K562 (cell line): Measurements from ENCODE around the gene GSK3B. TPM values are rescaled to one million over a fixed set of nuclear protein-coding genes. Genes with fewer than 3 reads are reported as not detected.

ENCODE experiments used
- ATAC-seq: fragments of 200-7000 bp; cut with Tn5 transposase; 3 replicates; pipeline ENCODE4 v1.9.1; 2020; ENCODE audit warnings: moderate library complexity
- BruUV-seq: library from RNA; stranded (reverse); fragments of 400-500 nt; replicated peaks from 2 replicates; lab custom pipeline; 2021; lab: Mats Ljungman, UMichigan
- CTCF ChIA-PET: fragments of 300-600 bp; formaldehyde crosslinking; extraction: SDS; loops from one replicate; lab custom pipeline; 2021; ENCODE audit warnings: low intra/inter-chr PET ratio; lab: Yijun Ruan, JAX
- POLR2A ChIA-PET: fragments of 300-600, 350-650 bp; sonication (Branson Sonifier 250); formaldehyde crosslinking; extraction: SDS; loops from one replicate; lab custom pipeline; 2021; ENCODE audit warnings: antibody characterized with exemption, inconsistent platforms; lab: Yijun Ruan, JAX
- DNase-seq, 4 experiments: peaks; one replicate each; pipeline versions ENCODE4 v3.0.0 to v3.0.0-alpha.2; 2011 to 2018; ENCODE audit warnings: low spot score in 3 of 4, mixed read lengths in 3 of 4; ENCODE audit errors: extremely low read depth in 1 of 4
- FAIRE-seq: peaks from 2 replicates; lab custom pipeline; 2011; peaks lifted over from hg19 to GRCh38; lab: Jason Lieb, UNC
- H2AFZ ChIP-seq: 2 replicates; pipeline ENCODE4 v1.6.0; 2011; ENCODE audit warnings: low read depth, low read length, control low read depth, inconsistent platforms
- H3K27ac ChIP-seq: fragments of 200-600 bp; 3 replicates; pipeline ENCODE4 v1.8.0; 2011; ENCODE audit warnings: low read depth, mild to moderate bottlenecking, control low read depth, inconsistent platforms, low read length, moderate library complexity, mixed read lengths; ENCODE audit errors: extremely low read depth
- H3K27me3 ChIP-seq, 2 experiments: fragments of 300-600 bp in 1 of 2; 2 replicates in 1 of 2; 3 replicates in 1 of 2; pipeline versions ENCODE4 v1.6.0 to v1.8.0; 2011; ENCODE audit warnings: inconsistent platforms in 2 of 2, low read length in 2 of 2, mild to moderate bottlenecking in 1 of 2, mixed read lengths in 1 of 2, moderate library complexity in 1 of 2; ENCODE audit not compliant: control insufficient read depth in 2 of 2, insufficient read depth in 2 of 2
- H3K36me3 ChIP-seq: fragments of 300-600 bp; 3 replicates; pipeline ENCODE4 v1.8.0; 2011; ENCODE audit warnings: mild to moderate bottlenecking, low read length, inconsistent platforms; ENCODE audit not compliant: control insufficient read depth, insufficient read depth
- H3K4me1 ChIP-seq, 2 experiments: fragments of 200-600 bp in 1 of 2; replicated peaks in 1 of 2; 2 replicates in 1 of 2; 3 replicates in 1 of 2; pipeline versions ENCODE4 v1.5.1 to v1.8.0; 2011; ENCODE audit warnings: inconsistent platforms in 2 of 2, low read length in 2 of 2, mild to moderate bottlenecking in 1 of 2, mixed read lengths in 1 of 2, moderate library complexity in 1 of 2; ENCODE audit not compliant: control insufficient read depth in 2 of 2, insufficient read depth in 2 of 2
- H3K4me2 ChIP-seq: 2 replicates; pipeline ENCODE4 v1.6.1; 2011; ENCODE audit warnings: low read length, control low read depth, inconsistent platforms, mixed read lengths; ENCODE audit not compliant: insufficient read depth
- H3K4me3 ChIP-seq: fragments of 200-600 bp; sonication (generic), shearing (Covaris generic); 2 replicates; pipeline ENCODE4 v1.5.1; 2016; ENCODE audit warnings: control low read depth, inconsistent platforms
- H3K79me2 ChIP-seq: fragments of 200-600 bp; 3 replicates; pipeline ENCODE4 v1.8.0; 2011; ENCODE audit warnings: low read length, inconsistent platforms; ENCODE audit not compliant: control insufficient read depth, insufficient read depth
- H3K9ac ChIP-seq, 2 experiments: 2 replicates each; pipeline versions ENCODE4 v1.6.0 to v1.6.1; 2011; ENCODE audit warnings: low read depth in 2 of 2, low read length in 2 of 2, control low read depth in 1 of 2, inconsistent platforms in 1 of 2, mild to moderate bottlenecking in 1 of 2, mixed read lengths in 1 of 2; ENCODE audit not compliant: insufficient read depth in 1 of 2
- H3K9me1 ChIP-seq: one replicate; pipeline ENCODE4 v1.6.0; 2011; ENCODE audit warnings: inconsistent platforms, mild to moderate bottlenecking, low read length, moderate library complexity; ENCODE audit not compliant: control insufficient read depth, insufficient read depth
- H3K9me3 ChIP-seq: replicated peaks from 2 replicates; pipeline ENCODE4 v1.5.1; 2011; ENCODE audit warnings: low read depth, low read length, inconsistent platforms; ENCODE audit not compliant: control insufficient read depth, insufficient read depth
- H4K20me1 ChIP-seq: replicated peaks from 2 replicates; pipeline ENCODE4 v1.6.1; 2011; ENCODE audit warnings: low read length, inconsistent platforms, mixed read lengths; ENCODE audit not compliant: control insufficient read depth, insufficient read depth
- ARID4B ChIP-seq: sonication (generic); formaldehyde crosslinking; IDR thresholded peaks from 2 replicates; pipeline ENCODE4 v1.8.0; 2022; ENCODE audit warnings: mild to moderate bottlenecking, missing genetic modification reagents
- C11orf30 ChIP-seq: fragments of 450-650 bp; IDR thresholded peaks from 2 replicates; pipeline ENCODE4 v1.6.1; 2016; ENCODE audit warnings: low read depth, mild to moderate bottlenecking
- KLF16 ChIP-seq: IDR thresholded peaks from 2 replicates; pipeline ENCODE4 v1.6.1; 2016; ENCODE audit warnings: antibody characterized with exemption
- NONO ChIP-seq, 2 experiments: fragments of 200-400 bp in 1 of 2; fragments of 450-650 bp in 1 of 2; formaldehyde crosslinking in 1 of 2; IDR thresholded peaks; 2 replicates each; pipeline ENCODE4 v1.6.1; 2017; ENCODE audit warnings: low read depth in 2 of 2, mild to moderate bottlenecking in 2 of 2, moderate library complexity in 2 of 2, low read length in 1 of 2
- RBFOX2 ChIP-seq: fragments of 200-400 bp; formaldehyde crosslinking; IDR thresholded peaks from 2 replicates; pipeline ENCODE4 v1.6.1; 2017; ENCODE audit warnings: low read depth, mild to moderate bottlenecking, low read length, moderate library complexity
- ZNF24 ChIP-seq: fragments of 450-650 bp; IDR thresholded peaks from 2 replicates; pipeline ENCODE4 v1.6.1; 2016
- ZNF253 ChIP-seq: fragments of 250-450 bp; sonication (Bioruptor Pico); conservative IDR thresholded peaks from 2 replicates; pipeline ENCODE4 v1.6.1; 2021; ENCODE audit warnings: mild to moderate bottlenecking
- ZNF407 ChIP-seq: fragments of 450-650 bp; IDR thresholded peaks from 2 replicates; pipeline ENCODE4 v1.6.1; 2016; ENCODE audit warnings: low read depth
- ZNF507 ChIP-seq: conservative IDR thresholded peaks from 2 replicates; pipeline ENCODE4 v1.6.1; 2017; ENCODE audit warnings: missing genetic modification characterization, missing compliant biosample characterization
- WGBS: fragments of 100-300 bp; shearing (Covaris generic); methylation state at CpG from one replicate; pipeline ENCODE4 v1.1.6; 2016; ENCODE audit warnings: low coverage, mixed read lengths; ENCODE audit not compliant: insufficient coverage; ENCODE audit errors: missing lambda C conversion rate; 5-methylcytosine and 5-hydroxymethylcytosine counted together
- in situ Hi-C: fragments of 300-500 bp; cut with MboI; formaldehyde crosslinking; loops from 4 replicates; pipeline ENCODE4 v1.15.0; 2018; ENCODE audit warnings: inconsistent platforms, mixed read lengths
- intact Hi-C: fragments of 100-400 bp; cut with micrococcal nuclease; formaldehyde crosslinking; loops from 2 replicates; pipeline ENCODE4 v1.14.2; 2022
- polyA plus RNA-seq, 8 experiments: library from polyadenylated mRNA; depleted of rRNA in 4 of 8; stranded (reverse) in 5 of 8; unstranded in 3 of 8; fragments of >200 nt; fragmentation: Nextera tagmentation in 2 of 8; fragmentation: Illumina TruSeq in 1 of 8; extraction: Ambion mirVana in 2 of 8; extraction: Trizol in 1 of 8; gene quantifications; 2 replicates each; pipeline versions ENCODE4 v1.2.1 to v1.2.3, GENCODE V29; 2011 to 2014; ENCODE audit warnings: inconsistent platforms in 1 of 8, missing spikeins in 1 of 8
- total RNA-seq, 7 experiments: library from RNA; depleted of rRNA in 6 of 7; stranded (reverse); fragments of >200 nt in 6 of 7; fragmentation: Illumina TruSeq in 2 of 7; extraction: Trizol in 2 of 7; gene quantifications; 2 replicates each; pipeline versions ENCODE4 v1.2.1 to v1.2.3, GENCODE V29; 2011 to 2021; ENCODE audit warnings: low replicate concordance in 1 of 7

Gene GSK3B
- total and polyA plus RNA-seq, 9 of the 15 experiments (the other 6 are each of a cell fraction or from before 2014, with no cell fraction given), result 4.7 to 25.0 (median 18.7) TPM

GRCh38 chr3:119831022-119831421 lies 263.2 kb downstream of the GSK3B start (continued):
- no peak for TF ChIP-seq ARID4B (CRISPR knock-in tag)

GRCh38 chr3:119829420-119829819 lies 264.8 kb downstream of the GSK3B start:
- in situ Hi-C loops, result no loop called here
- no peak for ATAC-seq
- H3K27ac ChIP-seq, result no peak overlapping the region
- ChIA-PET CTCF (no interaction called here), POLR2A (interaction anchor here (0.5 kb wide), 1 partner anchor 944 kb away, joined by 3 read pairs; no protein-coding TSS in a partner anchor)
- no peak for FAIRE-seq
- 72% methylated on average over 2 of the region's 2 CpGs for WGBS
- H3K4me3 ChIP-seq, result no peak overlapping the region
- no TSS peak for BruUV-seq
- no peaks in the 10 kb centered on the region for H3K36me3 ChIP-seq
- H3K4me1 ChIP-seq, result no peaks in the 10 kb centered on the region
- H4K20me1 ChIP-seq, result no peaks in the 10 kb centered on the region
- intact Hi-C loops, result loop anchor here (10.0 kb wide), 1 partner anchor 355 kb away; no protein-coding TSS in a partner anchor
- TF ChIP-seq KLF16 (no peak), ZNF507 (tag) (no peak), NONO (IDR thresholded peaks at IDR 0.05; ENCODE audit: low read depth in 2 of 2, low read length in 1 of 2) (no peak), ZNF407 (no peak), RBFOX2 (no peak), C11orf30 (no peak), ZNF253 (no peak), ZNF24 (no peak)
- TF ChIP-seq, all 486 proteins: peak for 0
- Histone ChIP-seq H3K4me2 (no peak overlapping the region), H3K9me3 (no peaks in the 10 kb centered on the region), H3K27me3 (no peaks in the 10 kb centered on the region), H3K79me2 (no peaks in the 10 kb centered on the region), H3K9ac (no peak overlapping the region), H3K9me1 (no peaks in the 10 kb centered on the region), H2AFZ (no peak overlapping the region)
- no peak for DNase-seq
